Ovary (tissue), 9 donors: ENCODE results near the gene ASPDH. TPM values are rescaled to one million over a fixed set of nuclear protein-coding genes. Genes with fewer than 3 reads are reported as not detected.

Experiments
- DNase-seq, 5 donors: peaks; one replicate each; pipeline ENCODE4 v3.0.0-alpha.2; 2019 to 2020
- H3K27ac ChIP-seq, 2 donors: fragments of 200-600 bp; one replicate each; pipeline versions ENCODE4 v1.5.1 to v1.8.0; 2019 to 2022
- H3K27me3 ChIP-seq: fragments of 200-600 bp; one replicate; pipeline ENCODE4 v1.8.0; 2022
- H3K36me3 ChIP-seq: fragments of 200-600 bp; sonication (generic); one replicate; pipeline ENCODE4 v1.5.1; 2019
- H3K4me1 ChIP-seq: one replicate; pipeline ENCODE4 v1.8.1; 2013; ENCODE audit warnings: mild to moderate bottlenecking, moderate library complexity; ENCODE audit not compliant: insufficient read depth
- H3K4me3 ChIP-seq: fragments of 200-600 bp; sonication (generic); one replicate; pipeline ENCODE4 v1.5.1; 2017
- H3K9me3 ChIP-seq, 2 donors: fragments of 200-600 bp in 1 of 2; sonication (generic) in 1 of 2; one replicate each; pipeline versions ENCODE4 v1.5.1 to v1.8.1; 2013 to 2019; ENCODE audit warnings: mild to moderate bottlenecking in 1 of 2, moderate library complexity in 1 of 2
- EP300 ChIP-seq: sonication (generic); formaldehyde crosslinking; IDR thresholded peaks from one replicate; pipeline ENCODE4 v1.6.1; 2017; ENCODE audit warnings: antibody characterized with exemption
- POLR2A ChIP-seq: fragments of 450-650 bp; IDR thresholded peaks from one replicate; pipeline ENCODE4 v1.6.1; 2017; ENCODE audit warnings: antibody characterized with exemption, mild to moderate bottlenecking, moderate library complexity
- WGBS, 3 donors: extraction: QIAGEN DNeasy Blood & Tissue Kit in 1 of 3; methylation state at CpG; one replicate each; pipeline versions ENCODE4 v1.1.5 to v1.1.7; 2013 to 2017; 5-methylcytosine and 5-hydroxymethylcytosine counted together
- intact Hi-C, 4 donors: fragments of 100-400 bp; cut with DNase I; formaldehyde crosslinking; loops; one replicate each; pipeline versions ENCODE4 v1.11.0 to v1.15.1; 2022 to 2023
- polyA plus RNA-seq, 2 donors: library from polyadenylated mRNA; stranded (reverse); fragments of 200-250 nt in 1 of 2; fragments of 350-450 nt in 1 of 2; fragmentation: Illumina TruSeq in 1 of 2; extraction: RNeasy Lipid Tissue Mini Kit (QIAGEN cat#74804) in 1 of 2; gene quantifications; one replicate each; pipeline ENCODE4 v1.2.3, GENCODE V29; 2013 to 2014
- total RNA-seq, 7 donors: library from RNA; depleted of rRNA in 2 of 7; stranded (reverse); fragments of >200 nt in 2 of 7; fragmentation: NEBNext Ultra II Directional in 3 of 7; extraction: Animal tissue kit (Norgen Biotek cat#: 25700) in 3 of 7; gene quantifications; one replicate each; pipeline versions ENCODE4 v1.1.0 to v1.2.4, GENCODE V29; 2016 to 2023
- TF ChIP-seq, protein P1 (sequence below), 3 donors: fragments of 450-650 bp in 2 of 3; fragments of 200-600 bp in 1 of 3; IDR thresholded peaks; one replicate each; pipeline versions ENCODE4 v1.5.1 to v1.8.0; 2016 to 2022; ENCODE audit warnings: antibody characterized with exemption in 3 of 3, mild to moderate bottlenecking in 1 of 3
- donor health status: DM: no; HTN: no; CAD: no; lungs with moderate emphysema.
- donor health status: DM: no; HTN: no; CAD: no.
- donor health status: Bipolar disorder and iron deficiency.
- donor health status: DM: yes; HTN: yes; CAD: no.
- donor health status: DM: no; HTN: no; CAD: no.
- donor health status: DM: yes; HTN: yes; CAD: no.

The ASPDH gene
- total and polyA plus RNA-seq, 9 donors: not detected

DNA sequence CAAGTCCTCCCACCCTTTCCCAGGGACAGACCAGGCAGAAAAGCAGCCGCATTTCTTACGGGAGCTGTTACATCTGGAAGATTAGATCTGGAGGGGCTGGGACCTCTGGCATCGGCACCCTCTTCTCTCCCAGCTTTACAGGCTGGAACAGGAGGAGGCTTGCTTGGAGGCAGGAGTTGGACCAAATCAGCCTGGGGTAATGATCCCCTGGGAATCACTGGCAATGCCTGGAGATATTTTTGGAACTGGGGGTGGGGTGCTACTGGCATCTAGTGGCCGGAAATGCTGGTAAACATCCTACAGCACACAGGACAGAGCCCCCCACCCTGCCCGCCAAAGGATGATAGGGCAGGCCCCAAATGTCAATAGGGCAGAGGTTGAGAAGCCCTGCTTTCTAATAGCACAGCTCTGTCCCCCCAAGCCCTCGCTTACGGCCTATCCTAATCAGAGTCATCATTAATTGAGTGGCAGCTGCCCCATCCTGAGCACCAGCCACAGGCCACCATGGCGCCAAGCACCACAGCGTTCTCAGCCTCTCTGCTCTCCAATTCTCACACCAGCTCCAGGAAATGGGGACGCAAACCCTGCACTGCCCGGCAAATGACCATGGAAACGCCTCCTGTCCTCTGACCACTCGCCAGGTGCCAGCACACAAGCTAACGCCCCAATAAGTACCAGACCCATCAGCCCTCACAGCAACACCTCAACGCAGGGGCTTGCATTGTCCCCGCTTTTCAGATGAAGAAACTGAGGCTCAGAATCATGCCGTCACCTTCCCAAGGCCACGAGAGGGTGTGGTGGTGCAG, 33.9 kb upstream of the ASPDH start:
- Histone ChIP-seq H3K4me3 (no peak overlapping the region), H3K4me1 (no peaks in the 10 kb centered on the region), H3K9me3 (no peaks in the 10 kb centered on the region), H3K27ac (no peak overlapping the region), H3K27me3 (no peaks in the 10 kb centered on the region), H3K36me3 (no peaks in the 10 kb centered on the region)
- 66 to 73% (median 71%) methylated on average over 18 of the region's 18 CpGs for WGBS, 3 donors
- intact Hi-C loops: loop anchor here in 1 of 4 donors (10.0 kb wide), 1 partner anchor 237 kb away; no protein-coding TSS in a partner anchor
- no peak for TF ChIP-seq EP300
- no peak for TF ChIP-seq POLR2A
- TF ChIP-seq, protein P1, sequence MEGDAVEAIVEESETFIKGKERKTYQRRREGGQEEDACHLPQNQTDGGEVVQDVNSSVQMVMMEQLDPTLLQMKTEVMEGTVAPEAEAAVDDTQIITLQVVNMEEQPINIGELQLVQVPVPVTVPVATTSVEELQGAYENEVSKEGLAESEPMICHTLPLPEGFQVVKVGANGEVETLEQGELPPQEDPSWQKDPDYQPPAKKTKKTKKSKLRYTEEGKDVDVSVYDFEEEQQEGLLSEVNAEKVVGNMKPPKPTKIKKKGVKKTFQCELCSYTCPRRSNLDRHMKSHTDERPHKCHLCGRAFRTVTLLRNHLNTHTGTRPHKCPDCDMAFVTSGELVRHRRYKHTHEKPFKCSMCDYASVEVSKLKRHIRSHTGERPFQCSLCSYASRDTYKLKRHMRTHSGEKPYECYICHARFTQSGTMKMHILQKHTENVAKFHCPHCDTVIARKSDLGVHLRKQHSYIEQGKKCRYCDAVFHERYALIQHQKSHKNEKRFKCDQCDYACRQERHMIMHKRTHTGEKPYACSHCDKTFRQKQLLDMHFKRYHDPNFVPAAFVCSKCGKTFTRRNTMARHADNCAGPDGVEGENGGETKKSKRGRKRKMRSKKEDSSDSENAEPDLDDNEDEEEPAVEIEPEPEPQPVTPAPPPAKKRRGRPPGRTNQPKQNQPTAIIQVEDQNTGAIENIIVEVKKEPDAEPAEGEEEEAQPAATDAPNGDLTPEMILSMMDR (IDR thresholded peaks at IDR 0.05): no peak
- no peak for DNase-seq

- TF ChIP-seq POLR2A (no peak), EP300 (no peak)
- TF ChIP-seq, protein P1 (IDR thresholded peaks at IDR 0.05): no peak
- no peak overlapping the region for H3K4me3 ChIP-seq
- no peaks in the 10 kb centered on the region for H3K27me3 ChIP-seq
- H3K4me1 ChIP-seq: no peaks in the 10 kb centered on the region
- intact Hi-C loops: loop anchor here in 1 of 4 donors (10.0 kb wide), 1 partner anchor 238 kb away; no protein-coding TSS in a partner anchor
- no peaks in the 10 kb centered on the region for H3K36me3 ChIP-seq
- DNase-seq: no peak
- WGBS, 3 donors: 80 to 81% (median 81%) methylated on average over 29 of the region's 29 CpGs
- H3K27ac ChIP-seq: no peak overlapping the region
- no peaks in the 10 kb centered on the region for H3K9me3 ChIP-seq
These were observed 33.0 kb upstream of the ASPDH start for GRCh38 chr19:50546527-50547221.

DNA sequence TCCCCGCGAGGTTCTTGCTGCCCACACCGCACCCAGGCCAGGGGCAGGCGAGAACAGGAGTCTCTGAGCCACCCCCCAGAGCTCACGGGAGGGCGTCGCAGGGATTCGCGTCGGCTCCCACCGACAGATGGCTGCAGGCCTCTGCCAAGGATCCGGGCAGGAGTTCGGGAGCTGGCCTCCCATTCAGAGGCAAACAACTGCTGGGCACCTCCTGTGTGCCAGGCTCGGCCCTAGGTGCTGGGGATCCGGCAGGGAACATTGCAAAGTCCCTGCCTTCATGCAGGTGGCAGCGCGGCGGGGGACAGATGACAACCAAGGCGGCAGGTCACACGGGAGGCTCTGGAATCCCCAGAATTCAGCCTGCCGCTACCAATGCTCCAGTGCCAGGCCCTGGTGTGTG, 29.2 kb upstream of the ASPDH start:
- no peak for DNase-seq
- intact Hi-C loops: loop anchor here in 1 of 4 donors (10.0 kb wide), 1 partner anchor 242 kb away; no protein-coding TSS in a partner anchor
- 81 to 88% (median 86%) methylated on average over 21 of the region's 21 CpGs for WGBS, 3 donors
- Histone ChIP-seq H3K27ac (no peak overlapping the region), H3K9me3 (no peaks in the 10 kb centered on the region), H3K36me3 (no peaks in the 10 kb centered on the region), H3K27me3 (no peaks in the 10 kb centered on the region), H3K4me3 (no peak overlapping the region), H3K4me1 (no peaks in the 10 kb centered on the region)
- TF ChIP-seq EP300: no peak
- TF ChIP-seq, protein P1 (IDR thresholded peaks at IDR 0.05): no peak
- TF ChIP-seq POLR2A: no peak

GRCh38 chr19:50537769-50538230, 24.1 kb upstream of the ASPDH start:
- H3K36me3 ChIP-seq: no peaks in the 10 kb centered on the region
- H3K27me3 ChIP-seq: no peaks in the 10 kb centered on the region
- WGBS, 3 donors: 24 to 27% (median 27%) methylated on average over 15 of the region's 15 CpGs
- DNase-seq: peak in 3 of 5 donors; percentile 37 to 55 (median 40)
- no peak overlapping the region for H3K27ac ChIP-seq
- no peaks in the 10 kb centered on the region for H3K4me1 ChIP-seq
- TF ChIP-seq EP300: no peak
- no peak for TF ChIP-seq POLR2A
- H3K4me3 ChIP-seq: no peak overlapping the region
- intact Hi-C loops: no loop called here
- H3K9me3 ChIP-seq: no peaks in the 10 kb centered on the region
